ENCODE measurements around the gene CFDP1. TPM values are rescaled to one million over a fixed set of nuclear protein-coding genes. Genes with fewer than 3 reads are reported as not detected.

Gene CFDP1
- total and polyA plus RNA-seq, 2 of the 13 experiments (the other 11 are each of a cell fraction or from before 2014, with no cell fraction given), result 78.6 to 153 TPM

GRCh38 chr16:75260851-75261589 lies 172.3 kb downstream of the CFDP1 start (continued):
- TF ChIP-seq HBP1 (CRISPR knock-in tag; IDR thresholded peaks at IDR 0.05; ENCODE audit: low read depth) (no peak), ZFP36L2 (CRISPR knock-in tag; IDR thresholded peaks at IDR 0.05) (no peak), SMYD3 (CRISPR knock-in tag; IDR thresholded peaks at IDR 0.05) (no peak), ZNF468 (CRISPR knock-in tag; IDR thresholded peaks at IDR 0.05) (no peak), AFF4 (CRISPR knock-in tag; IDR thresholded peaks at IDR 0.05) (no peak), GLMP (CRISPR knock-in tag; IDR thresholded peaks at IDR 0.05; ENCODE audit: borderline replicate concordance) (no peak), NR2F6 (IDR thresholded peaks at IDR 0.05) (peak; percentile 50), NR2F6 (CRISPR knock-in tag; IDR thresholded peaks at IDR 0.05) (0 out of 2 replicates have a peak, but pooled peaks have one; percentile 45), PATZ1 (CRISPR knock-in tag; IDR thresholded peaks at IDR 0.05) (peak; percentile 49; the same call in 1 of the 2 replicates), NR2F1 (CRISPR knock-in tag; IDR thresholded peaks at IDR 0.05) (peak in 1 of 2 experiments; percentile 65; a peak in 2 of 4 replicates), ZNF292 (CRISPR knock-in tag; IDR thresholded peaks at IDR 0.05; ENCODE audit: borderline replicate concordance, low read depth) (no peak), ZNF580 (CRISPR knock-in tag; IDR thresholded peaks at IDR 0.05; ENCODE audit: borderline replicate concordance, low read depth) (no peak), MXI1 (IDR thresholded peaks at IDR 0.05; ENCODE audit: borderline replicate concordance, low read depth, low read length) (no peak), KDM6A (CRISPR knock-in tag; IDR thresholded peaks at IDR 0.05; ENCODE audit: low read depth) (no peak), TMF1 (CRISPR knock-in tag; IDR thresholded peaks at IDR 0.05; ENCODE audit: low read depth) (no peak), TFAP4 (IDR thresholded peaks at IDR 0.05; ENCODE audit: borderline replicate concordance, low read depth) (no peak), ZNF333 (CRISPR knock-in tag; IDR thresholded peaks at IDR 0.05; ENCODE audit: borderline replicate concordance) (no peak), KAT7 (CRISPR knock-in tag; IDR thresholded peaks at IDR 0.05; ENCODE audit: borderline replicate concordance) (no peak), ZNF577 (CRISPR knock-in tag; IDR thresholded peaks at IDR 0.05; ENCODE audit: borderline replicate concordance, low read depth) (no peak), DNMT1 (CRISPR knock-in tag; IDR thresholded peaks at IDR 0.05) (no peak), ZNF549 (CRISPR knock-in tag; IDR thresholded peaks at IDR 0.05) (no peak)

Data from HepG2 (cell line).